Fibroblast of lung (primary cell): Measurements from ENCODE around the gene COL6A2. TPM values are rescaled to one million over a fixed set of nuclear protein-coding genes. Genes with fewer than 3 reads are reported as not detected.

Experiments used
- DNase-seq, 2 donors: peaks; one replicate each; pipeline versions ENCODE4 v3.0.0 to v3.0.0-alpha.2; 2010; ENCODE audit warnings: low read depth in 2 of 2
- H2AFZ ChIP-seq: 2 replicates; pipeline ENCODE4 v1.5.1; 2012; ENCODE audit warnings: low read length, control low read depth, inconsistent platforms
- H3K27ac ChIP-seq: 2 replicates; pipeline ENCODE4 v1.5.1; 2011; ENCODE audit warnings: low read length, control low read depth; ENCODE audit not compliant: insufficient read depth
- H3K27me3 ChIP-seq: 2 replicates; pipeline ENCODE4 v1.5.1; 2011; ENCODE audit warnings: mild to moderate bottlenecking, low read length; ENCODE audit not compliant: control insufficient read depth, insufficient read depth
- H3K36me3 ChIP-seq: 2 replicates; pipeline ENCODE4 v1.5.1; 2011; ENCODE audit warnings: low read length; ENCODE audit not compliant: control insufficient read depth, insufficient read depth
- H3K4me1 ChIP-seq: 2 replicates; pipeline ENCODE4 v1.5.1; 2011; ENCODE audit warnings: low read length; ENCODE audit not compliant: control insufficient read depth, insufficient read depth; ENCODE audit errors: extremely low read depth
- H3K4me2 ChIP-seq: 2 replicates; pipeline ENCODE4 v1.5.1; 2011; ENCODE audit warnings: low read length, control low read depth; ENCODE audit not compliant: insufficient read depth; ENCODE audit errors: extremely low read depth
- H3K4me3 ChIP-seq, 4 experiments: fragments of 200-600 bp in 1 of 4; sonication (generic) in 1 of 4; replicated peaks in 1 of 4; 2 replicates each; pipeline ENCODE4 v1.5.1; 2011 to 2016; ENCODE audit warnings: low read length in 4 of 4, low read depth in 3 of 4, mild to moderate bottlenecking in 3 of 4, control low read depth in 2 of 4, inconsistent platforms in 1 of 4, mixed read lengths in 1 of 4; ENCODE audit not compliant: insufficient read depth in 1 of 4; ENCODE audit errors: control extremely low read depth in 1 of 4
- H3K79me2 ChIP-seq: 2 replicates; pipeline ENCODE4 v1.5.1; 2012; ENCODE audit warnings: mild to moderate bottlenecking, low read length, inconsistent platforms; ENCODE audit not compliant: control insufficient read depth, insufficient read depth
- H3K9ac ChIP-seq: 2 replicates; pipeline ENCODE4 v1.5.1; 2011; ENCODE audit warnings: mild to moderate bottlenecking, low read length, control low read depth; ENCODE audit not compliant: insufficient read depth
- H3K9me3 ChIP-seq: 2 replicates; pipeline ENCODE4 v1.5.1; 2012; ENCODE audit warnings: low read depth, low read length; ENCODE audit not compliant: control insufficient read depth, insufficient read depth
- H4K20me1 ChIP-seq: 2 replicates; pipeline ENCODE4 v1.5.1; 2011; ENCODE audit warnings: low read length; ENCODE audit not compliant: control insufficient read depth, insufficient read depth; ENCODE audit errors: extremely low read depth
- CTCF ChIP-seq, 2 donors: IDR thresholded peaks in 1 of 2; conservative IDR thresholded peaks in 1 of 2; 1 replicate in 1 of 2; 2 replicates in 1 of 2; pipeline ENCODE4 v1.5.1; 2011 to 2012; ENCODE audit warnings: low read length in 2 of 2, control low read depth in 1 of 2, inconsistent platforms in 1 of 2, low read depth in 1 of 2, mild to moderate bottlenecking in 1 of 2
- EZH2 ChIP-seq: IDR thresholded peaks from 2 replicates; pipeline ENCODE4 v1.5.1; 2012; ENCODE audit warnings: low read length, control low read depth, mild to moderate bottlenecking; ENCODE audit errors: missing control alignments
- polyA plus RNA-seq, 2 donors: library from polyadenylated mRNA; depleted of rRNA in 1 of 2; stranded (reverse) in 1 of 2; unstranded in 1 of 2; fragments of >200 nt; gene quantifications; 2 replicates each; pipeline ENCODE4 v1.2.1, GENCODE V29; 2011 to 2012; ENCODE audit warnings: missing spikeins in 1 of 2
- total RNA-seq: library from RNA; depleted of rRNA; stranded (reverse); fragments of >200 nt; gene quantifications from 2 replicates; pipeline ENCODE4 v1.2.1, GENCODE V29; 2014

Gene COL6A2
- total and polyA plus RNA-seq, 2 donors (not counting 1 experiment from before 2014, with no cell fraction given), result 702 to 782 TPM

- H3K27me3 ChIP-seq, result no peaks in the 10 kb centered on the region
- H3K4me3 ChIP-seq, result no peak overlapping the region
- no peaks in the 10 kb centered on the region for H3K79me2 ChIP-seq
- no peak overlapping the region for H3K9ac ChIP-seq
- H3K9me3 ChIP-seq, result no peaks in the 10 kb centered on the region
- no peaks in the 10 kb centered on the region for H3K36me3 ChIP-seq
- H4K20me1 ChIP-seq, result no peaks in the 10 kb centered on the region
- TF ChIP-seq EZH2 (no peak), CTCF (conservative IDR thresholded peaks at IDR 0.05 in 1 of 2, IDR thresholded peaks at IDR 0.05 in 1 of 2; ENCODE audit: low read depth in 1 of 2, low read length in 2 of 2) (no peak)
- H3K27ac ChIP-seq, result no peak overlapping the region
- no peak overlapping the region for H3K4me2 ChIP-seq
- no peak overlapping the region for H2AFZ ChIP-seq
- no peaks in the 10 kb centered on the region for H3K4me1 ChIP-seq
- no peak for DNase-seq
Observed at GRCh38 chr21:46178961-46179360, 81.0 kb downstream of the COL6A2 start.

Other genes with a start within 250 kb of the COL6A2 start
- 623 and 645 TPM in 2 replicates for gene COL6A1, start 116.3 kb upstream of the COL6A2 start, total RNA-seq
- 621 and 1,137 TPM in 2 replicates for gene COL6A1, start 116.3 kb upstream of the COL6A2 start, polyA plus RNA-seq
- gene FTCD, start 57.5 kb downstream of the COL6A2 start, total RNA-seq, result 0.26 and 1.3 TPM in 2 replicates
- 0.27 TPM in 1 of 2 replicates, not detected in the other for gene FTCD, start 57.5 kb downstream of the COL6A2 start, polyA plus RNA-seq
- 5.4 and 9.6 TPM in 2 replicates for gene SPATC1L, start 86.3 kb downstream of the COL6A2 start, total RNA-seq
- 2.9 and 4.4 TPM in 2 replicates for gene SPATC1L, start 86.3 kb downstream of the COL6A2 start, polyA plus RNA-seq
- gene LSS, start 130.7 kb downstream of the COL6A2 start, total RNA-seq, result 106 and 252 TPM in 2 replicates
- gene LSS, start 130.7 kb downstream of the COL6A2 start, polyA plus RNA-seq, result 90.0 and 97.6 TPM in 2 replicates
- 64.6 and 71.9 TPM in 2 replicates for gene MCM3AP, start 187.5 kb downstream of the COL6A2 start, total RNA-seq
- gene MCM3AP, start 187.5 kb downstream of the COL6A2 start, polyA plus RNA-seq, result 40.4 and 52.4 TPM in 2 replicates
- 15.9 and 23.6 TPM in 2 replicates for gene YBEY, start 188.2 kb downstream of the COL6A2 start, total RNA-seq
- gene YBEY, start 188.2 kb downstream of the COL6A2 start, polyA plus RNA-seq, result 18.6 and 22.5 TPM in 2 replicates
- gene C21orf58, start 225.8 kb downstream of the COL6A2 start, total RNA-seq, result 1.3 and 2.5 TPM in 2 replicates
- gene C21orf58, start 225.8 kb downstream of the COL6A2 start, polyA plus RNA-seq, result 1.4 and 2.3 TPM in 2 replicates
- 15.7 and 26.1 TPM in 2 replicates for gene PCNT, start 226.0 kb downstream of the COL6A2 start, total RNA-seq
- 7.4 and 11.1 TPM in 2 replicates for gene PCNT, start 226.0 kb downstream of the COL6A2 start, polyA plus RNA-seq